Activated naive CD4-positive, alpha-beta T cell (primary cell): ENCODE data around the gene SHMT2.
A peak's percentile ranks its signal among the peaks of the same experiment; 100 is the strongest.
"Not testable (repeated sequence)": the region's sequence is repeated elsewhere in the genome, so short reads cannot be mapped to it uniquely, and the experiment has no call there.

Experiments used
- DNase-seq, 4 experiments: peaks; one replicate each; lab custom pipeline; 2025; lab: John Stamatoyannopoulos, UW

Gene SHMT2

DNA sequence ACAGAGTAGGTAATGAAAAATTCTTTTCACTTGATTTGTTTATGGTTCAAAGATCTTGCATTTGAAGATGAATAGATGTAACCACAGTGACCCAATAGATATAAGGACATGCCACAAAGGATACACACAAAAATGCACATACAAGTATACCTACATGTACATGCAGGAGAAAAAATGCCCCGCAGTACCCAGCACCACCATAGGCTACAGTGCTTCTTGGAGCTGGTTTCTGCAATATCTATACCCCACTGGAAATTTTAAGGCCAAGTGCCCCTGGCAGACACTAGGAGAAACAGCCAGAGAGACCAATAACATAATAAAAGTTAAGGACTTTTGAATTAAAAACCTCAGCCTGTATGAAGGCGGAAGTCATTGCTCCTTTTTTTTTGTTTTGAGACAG, 33.6 kb downstream of the SHMT2 start:
- no peak for DNase-seq

- no peak for DNase-seq
Observed at GRCh38 chr12:57266681-57267080, 37.2 kb downstream of the SHMT2 start.

GRCh38 chr12:57268264-57268663, 38.8 kb downstream of the SHMT2 start:
- no peak for DNase-seq

- no peak for DNase-seq
Observed at GRCh38 chr12:57270966-57271470, 41.5 kb downstream of the SHMT2 start.

DNA sequence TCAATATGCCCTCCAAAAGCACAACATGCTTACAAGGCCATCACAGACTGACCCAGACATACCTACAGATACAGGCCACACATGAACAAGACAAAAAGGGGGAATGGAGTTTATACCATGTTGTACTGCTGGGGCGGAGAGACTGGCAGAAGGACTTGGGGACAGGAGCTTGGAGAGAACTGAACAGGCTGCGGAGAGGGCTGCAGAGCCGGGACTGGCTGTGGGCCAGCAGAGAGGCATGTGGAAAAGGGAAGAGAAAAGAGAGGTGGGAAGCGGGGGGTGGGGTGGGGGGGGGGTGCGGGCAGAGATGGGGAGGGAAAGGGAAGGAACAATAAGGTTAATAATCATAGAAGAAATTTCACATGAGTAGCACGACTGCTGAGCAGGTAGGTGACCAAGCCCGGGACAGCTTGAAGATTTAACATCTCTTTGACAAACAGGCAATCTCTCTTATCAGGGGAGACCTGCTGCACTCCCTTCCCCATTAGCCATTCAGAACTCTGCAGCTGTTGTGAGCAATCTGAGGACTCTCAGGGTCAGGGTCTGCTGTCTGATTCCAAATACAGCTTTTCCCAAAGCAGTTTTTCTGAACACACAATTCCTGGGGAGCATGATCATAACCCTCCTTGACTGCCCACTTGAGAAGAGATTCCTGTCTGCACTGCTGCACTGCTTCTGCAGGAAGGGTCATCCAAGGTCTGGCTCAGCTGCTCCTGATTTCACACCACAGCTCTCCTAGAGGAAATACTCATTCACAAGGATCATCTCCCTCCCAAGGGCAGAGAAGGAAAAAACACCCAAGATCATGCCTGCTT, 43.0 kb downstream of the SHMT2 start:
- no peak for DNase-seq

DNA sequence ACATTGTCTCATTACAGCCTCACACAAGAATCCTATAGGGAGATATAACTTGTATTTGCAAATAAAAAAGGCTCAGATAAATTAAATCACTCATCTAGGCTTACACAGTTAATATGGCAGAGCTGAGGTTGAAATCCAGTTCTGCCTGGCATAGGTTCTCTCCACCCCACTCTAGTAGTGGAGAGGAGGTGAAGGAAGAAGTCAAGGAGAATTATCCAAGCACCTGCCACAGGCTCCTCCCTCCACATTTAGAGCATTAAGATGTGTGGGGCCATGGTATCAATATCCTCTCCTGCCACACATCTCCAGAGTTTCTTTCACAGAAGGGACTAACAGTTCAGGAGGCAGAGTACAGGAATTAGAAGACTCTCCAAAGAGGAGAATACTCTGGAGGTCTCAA, 44.0 kb downstream of the SHMT2 start:
- DNase-seq = no peak

DNA sequence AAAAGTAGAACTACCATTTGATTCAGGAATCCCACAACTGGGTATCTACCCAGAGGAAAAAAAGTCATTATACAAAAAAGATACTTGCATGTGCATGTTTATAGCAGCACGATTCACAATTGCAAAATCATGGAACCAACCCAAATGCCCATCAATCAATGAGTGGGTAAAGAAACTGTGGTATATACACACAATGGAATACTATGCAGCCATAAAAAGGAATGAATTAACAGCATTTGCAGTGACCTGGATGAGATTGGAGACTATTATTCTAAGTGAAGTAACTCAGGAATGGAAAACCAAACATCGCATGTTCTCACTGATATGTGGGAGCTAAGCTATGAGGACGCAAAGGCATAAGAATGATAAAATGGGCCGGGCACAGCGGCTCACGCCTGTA, 46.7 kb downstream of the SHMT2 start:
- DNase-seq = not testable (repeated sequence)

DNA sequence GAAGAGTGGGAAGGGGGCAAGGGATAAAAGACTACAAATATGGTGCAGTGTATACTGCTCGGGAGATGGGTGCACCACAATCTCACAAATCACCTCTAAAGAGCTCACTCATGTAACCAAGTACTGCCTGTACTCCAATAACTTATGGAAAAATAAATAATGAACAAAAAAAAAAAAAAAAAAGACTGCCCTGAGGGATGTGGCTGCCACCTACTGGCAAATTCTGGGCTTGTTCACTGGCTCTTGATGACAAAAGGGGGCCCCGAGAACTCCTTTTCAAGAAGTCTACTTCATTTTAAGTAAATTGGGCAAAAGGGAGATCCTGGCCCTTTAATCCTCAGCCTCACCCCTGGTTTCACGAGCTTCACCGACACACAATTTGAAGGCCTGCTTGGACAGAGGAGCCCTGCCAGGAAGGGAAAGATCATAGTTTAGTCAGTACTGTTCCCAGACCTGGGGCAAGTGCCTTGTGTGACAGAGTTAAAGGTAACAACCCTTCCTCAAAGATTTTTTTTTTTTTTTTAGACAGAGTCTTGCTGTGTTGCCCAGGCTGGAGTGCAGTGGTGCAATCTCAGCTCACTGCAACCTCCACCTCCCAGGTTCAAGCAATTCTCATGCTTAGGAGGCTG, 47.5 kb downstream of the SHMT2 start:
- no peak for DNase-seq

- DNase-seq = no peak
Observed at GRCh38 chr12:57278465-57279381, 49.2 kb downstream of the SHMT2 start.

DNA sequence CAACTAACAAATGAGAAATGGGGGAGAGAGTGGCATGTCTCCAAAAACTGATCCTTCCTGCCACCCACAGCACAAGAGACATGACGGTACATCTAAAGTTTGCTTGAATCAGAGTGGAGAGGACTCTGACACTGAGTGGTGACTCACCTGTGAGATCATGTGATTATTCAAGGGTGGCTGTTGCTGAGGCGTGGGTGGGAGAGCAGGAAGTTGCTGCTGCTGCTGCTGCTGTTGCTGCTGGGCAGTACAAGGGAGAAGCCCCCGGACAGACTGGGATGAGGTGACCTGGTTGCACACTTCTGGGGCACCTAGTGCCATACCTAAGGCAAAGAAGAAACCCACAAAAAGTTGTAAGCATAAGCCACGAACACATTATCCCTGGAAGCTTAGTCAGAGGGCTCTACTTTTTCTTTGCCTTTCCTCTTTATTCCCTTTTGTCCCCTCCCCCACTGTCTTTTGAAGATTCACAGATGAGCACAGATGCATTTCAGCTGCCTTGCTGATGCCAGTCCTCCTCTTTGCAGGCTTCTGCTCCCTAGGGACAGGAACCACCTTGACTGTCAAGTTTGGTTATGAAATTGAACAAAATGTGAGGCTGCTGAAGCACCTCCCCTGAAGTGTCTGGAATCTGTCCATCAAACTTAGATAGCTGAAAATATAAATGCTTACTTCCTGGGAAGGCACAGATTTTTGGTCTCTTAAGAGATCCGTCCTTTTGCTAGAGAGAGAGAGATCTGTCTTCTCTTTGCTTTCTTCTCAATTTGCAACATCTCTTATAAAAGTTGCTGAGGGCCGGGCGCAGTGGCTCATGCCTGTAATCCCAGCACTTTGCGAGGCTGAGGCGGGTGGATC, 50.9 kb downstream of the SHMT2 start:
- DNase-seq = peak in 3 of 4 experiments; percentile 6 to 33 (median 32)

DNA sequence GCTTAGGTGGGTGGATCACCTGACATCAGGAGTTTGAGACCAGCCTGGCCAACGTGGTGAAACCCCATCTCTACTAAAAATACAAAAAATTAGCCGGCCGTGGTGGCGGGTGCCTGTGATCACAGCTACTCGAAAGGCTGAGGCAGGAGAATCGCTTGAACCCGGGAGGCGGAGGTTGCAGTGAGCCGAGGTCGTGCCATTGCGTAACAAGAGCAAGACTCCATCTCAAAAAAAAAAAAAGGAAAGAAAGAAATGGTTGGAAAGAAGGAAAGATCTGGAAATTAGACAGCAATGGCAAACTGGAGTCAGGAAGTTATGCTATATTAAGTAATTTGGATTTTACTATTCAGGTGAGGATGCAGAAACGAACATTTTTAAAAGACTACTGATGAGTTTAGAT, 52.6 kb downstream of the SHMT2 start:
- DNase-seq = not testable (repeated sequence)
